OCI-LY3 (cell line): Measurements from ENCODE around the gene RBMS3.
"Not testable (repeated sequence)": the region's sequence is repeated elsewhere in the genome, so short reads cannot be mapped to it uniquely, and the experiment has no call there.

Experiments used
- H2AFZ ChIP-seq: fragments of 200-600, 300-600 bp; shearing (Covaris generic); 2 replicates; pipeline ENCODE4 v1.6.0; 2014; ENCODE audit warnings: antibody characterized with exemption, low read depth, low read length
- H3K27ac ChIP-seq: fragments of 200-600, 300-600 bp; sonication (generic); 2 replicates; pipeline ENCODE4 v1.5.1; 2014; ENCODE audit warnings: mild to moderate bottlenecking, low read length, moderate library complexity, mixed read lengths
- H3K27me3 ChIP-seq: fragments of 200-600, 300-600 bp; sonication (generic); 2 replicates; pipeline ENCODE4 v1.6.1; 2014; ENCODE audit warnings: low read depth, low read length, mixed read lengths
- H3K36me3 ChIP-seq: fragments of 200-600, 300-600 bp; sonication (generic); replicated peaks from 2 replicates; pipeline ENCODE3; 2014; ENCODE audit warnings: low read depth, low read length, mixed read lengths
- H3K4me1 ChIP-seq: fragments of 300-600, 200-600 bp; sonication (generic); 2 replicates; pipeline ENCODE4 v1.6.1; 2014; ENCODE audit warnings: low read length, mixed read lengths
- H3K4me2 ChIP-seq: fragments of 200-600, 300-600 bp; sonication (generic); 2 replicates; pipeline ENCODE4 v1.6.1; 2014; ENCODE audit warnings: low read length, mixed read lengths
- H3K4me3 ChIP-seq: fragments of 300-600, 200-600 bp; sonication (generic); 2 replicates; pipeline ENCODE4 v1.5.1; 2014; ENCODE audit warnings: antibody characterized with exemption, mild to moderate bottlenecking, low read length, moderate library complexity
- H3K79me2 ChIP-seq: fragments of 300-600, 200-600 bp; shearing (Covaris generic); 2 replicates; pipeline ENCODE4 v1.6.1; 2014; ENCODE audit warnings: mild to moderate bottlenecking, low read length, mixed read lengths
- H3K9ac ChIP-seq: fragments of 300-600, 200-600 bp; shearing (Covaris generic); 2 replicates; pipeline ENCODE4 v1.6.0; 2014; ENCODE audit warnings: mild to moderate bottlenecking, low read length, moderate library complexity
- H3K9me3 ChIP-seq: fragments of 200-600, 300-600 bp; shearing (Covaris generic); 2 replicates; pipeline ENCODE4 v1.6.1; 2014; ENCODE audit warnings: low read length, mixed read lengths; ENCODE audit not compliant: insufficient read depth
- H4K20me1 ChIP-seq: fragments of 200-600, 300-600 bp; sonication (generic); 2 replicates; pipeline ENCODE4 v1.6.1; 2016; ENCODE audit warnings: low read length, mixed read lengths; ENCODE audit not compliant: insufficient read depth
- CTCF ChIP-seq: fragments of 200-600, 300-600 bp; sonication (generic); IDR thresholded peaks from 2 replicates; pipeline ENCODE4 v1.5.1; 2014; ENCODE audit warnings: antibody characterized with exemption, low read length, low read depth
- EZH2phosphoT487 ChIP-seq: fragments of 200-600 bp; shearing (Covaris generic); IDR thresholded peaks from 2 replicates; pipeline ENCODE4 v1.6.1; 2018; ENCODE audit warnings: antibody characterized with exemption, mixed run types, low read depth

RBMS3 gene

DNA sequence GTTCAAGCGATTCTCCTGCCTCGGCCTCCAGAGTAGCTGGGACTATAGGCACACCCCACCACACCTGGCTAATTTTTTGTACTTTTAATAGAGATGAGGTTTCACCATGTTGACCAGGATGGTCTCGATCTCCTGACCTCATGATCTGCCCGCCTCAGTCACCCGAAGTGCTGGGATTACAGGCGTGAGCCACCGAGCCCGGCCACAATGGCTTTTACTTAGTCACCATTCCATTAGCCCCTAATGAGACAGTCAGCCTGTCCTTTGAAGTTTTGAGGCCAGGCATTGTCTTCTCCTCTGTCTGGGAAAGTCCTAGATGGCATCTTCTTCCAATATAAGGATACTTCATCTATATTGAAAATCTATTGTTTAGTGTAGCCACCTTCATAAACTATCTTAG is 515.9 kb downstream of the RBMS3 start:
- H3K27ac ChIP-seq: no peak overlapping the region
- H3K9me3 ChIP-seq: no peaks in the 10 kb centered on the region
- no peaks in the 10 kb centered on the region for H3K4me1 ChIP-seq
- H3K27me3 ChIP-seq: no peaks in the 10 kb centered on the region
- no peaks in the 10 kb centered on the region for H3K36me3 ChIP-seq
- no peaks in the 10 kb centered on the region for H4K20me1 ChIP-seq
- no peak overlapping the region for H3K4me3 ChIP-seq
- H3K79me2 ChIP-seq: no peaks in the 10 kb centered on the region
- TF ChIP-seq CTCF (no peak), EZH2phosphoT487 (no peak)
- no peak overlapping the region for H3K4me2 ChIP-seq
- H3K9ac ChIP-seq: no peak overlapping the region
- H2AFZ ChIP-seq: no peak overlapping the region

GRCh38 chr3:29802057-29802456 is 521.2 kb downstream of the RBMS3 start:
- no peaks in the 10 kb centered on the region for H3K4me1 ChIP-seq
- H4K20me1 ChIP-seq: no peaks in the 10 kb centered on the region
- H3K27ac ChIP-seq: no peak overlapping the region
- no peaks in the 10 kb centered on the region for H3K27me3 ChIP-seq
- no peaks in the 10 kb centered on the region for H3K79me2 ChIP-seq
- no peak overlapping the region for H3K9ac ChIP-seq
- no peaks in the 10 kb centered on the region for H3K9me3 ChIP-seq
- no peak overlapping the region for H3K4me3 ChIP-seq
- H3K36me3 ChIP-seq: no peaks in the 10 kb centered on the region
- H3K4me2 ChIP-seq: no peak overlapping the region
- TF ChIP-seq EZH2phosphoT487: no peak
- no peak for TF ChIP-seq CTCF
- no peak overlapping the region for H2AFZ ChIP-seq

GRCh38 chr3:29804044-29804443 is 523.2 kb downstream of the RBMS3 start:
- no peak overlapping the region for H2AFZ ChIP-seq
- no peak overlapping the region for H3K4me3 ChIP-seq
- H3K9ac ChIP-seq: no peak overlapping the region
- H4K20me1 ChIP-seq: no peaks in the 10 kb centered on the region
- no peaks in the 10 kb centered on the region for H3K9me3 ChIP-seq
- H3K27me3 ChIP-seq: no peaks in the 10 kb centered on the region
- H3K36me3 ChIP-seq: no peaks in the 10 kb centered on the region
- H3K4me2 ChIP-seq: no peak overlapping the region
- H3K4me1 ChIP-seq: no peaks in the 10 kb centered on the region
- TF ChIP-seq CTCF (no peak), EZH2phosphoT487 (no peak)
- no peaks in the 10 kb centered on the region for H3K79me2 ChIP-seq
- no peak overlapping the region for H3K27ac ChIP-seq

GRCh38 chr3:29805757-29806156 is 524.9 kb downstream of the RBMS3 start:
- H3K9ac ChIP-seq: no peak overlapping the region
- no peak overlapping the region for H3K4me2 ChIP-seq
- TF ChIP-seq CTCF: no peak
- no peak for TF ChIP-seq EZH2phosphoT487
- no peaks in the 10 kb centered on the region for H3K27me3 ChIP-seq
- H3K4me1 ChIP-seq: no peaks in the 10 kb centered on the region
- no peaks in the 10 kb centered on the region for H3K79me2 ChIP-seq
- no peak overlapping the region for H3K4me3 ChIP-seq
- no peaks in the 10 kb centered on the region for H3K9me3 ChIP-seq
- no peak overlapping the region for H3K27ac ChIP-seq
- no peak overlapping the region for H2AFZ ChIP-seq
- H3K36me3 ChIP-seq: no peaks in the 10 kb centered on the region
- H4K20me1 ChIP-seq: no peaks in the 10 kb centered on the region

DNA sequence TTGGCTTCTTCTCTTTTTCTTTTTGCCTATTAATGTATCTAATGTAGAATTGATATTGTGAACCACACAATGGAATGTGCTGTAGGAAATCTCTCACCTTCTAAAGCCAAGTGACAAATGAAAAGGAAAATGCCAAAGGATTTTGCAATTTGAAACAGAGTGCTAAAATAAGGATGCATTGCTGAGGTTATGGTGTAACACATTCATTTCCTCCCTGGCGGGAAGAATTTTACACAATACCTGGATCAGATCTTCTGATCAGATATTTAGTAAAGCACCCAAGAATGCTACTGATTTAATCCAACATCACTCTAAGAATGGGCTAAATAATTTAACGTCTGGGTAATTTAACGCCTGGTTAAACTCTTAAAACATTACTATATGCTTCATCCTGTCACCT is 527.5 kb downstream of the RBMS3 start:
- not testable (repeated sequence) for H3K27me3 ChIP-seq, H3K27ac ChIP-seq, H3K4me1 ChIP-seq, H3K9ac ChIP-seq, H2AFZ ChIP-seq, H3K4me2 ChIP-seq, H4K20me1 ChIP-seq, H3K36me3 ChIP-seq, H3K79me2 ChIP-seq, H3K9me3 ChIP-seq, H3K4me3 ChIP-seq
